H1 (cell line): Measurements from ENCODE around the gene KIAA0930. TPM values are rescaled to one million over a fixed set of nuclear protein-coding genes. Genes with fewer than 3 reads are reported as not detected.

ENCODE experiments used
- BCL11A ChIP-seq, 2 experiments: IDR thresholded peaks; one replicate each; pipeline ENCODE4 v1.6.1; 2011; ENCODE audit warnings: low read depth in 2 of 2, low read length in 2 of 2, mild to moderate bottlenecking in 2 of 2
- CTBP2 ChIP-seq: IDR thresholded peaks from 2 replicates; pipeline ENCODE4 v1.7.0; 2011; ENCODE audit warnings: borderline replicate concordance, mild to moderate bottlenecking, moderate library complexity, mixed read lengths, low read length; ENCODE audit not compliant: insufficient read depth, insufficient read length
- KDM4A ChIP-seq: IDR thresholded peaks from one replicate; pipeline ENCODE4 v1.7.1; 2012; ENCODE audit warnings: low read depth, mild to moderate bottlenecking, moderate library complexity, low read length, inconsistent platforms; ENCODE audit not compliant: severe bottlenecking
- MAFK ChIP-seq: IDR thresholded peaks from 2 replicates; pipeline ENCODE4 v1.6.1; 2012; ENCODE audit warnings: low read depth, mild to moderate bottlenecking, improper control_type of control experiment, low read length
- POLR2AphosphoS5 ChIP-seq: IDR thresholded peaks from 2 replicates; pipeline ENCODE4 v1.6.1; 2011; ENCODE audit warnings: low read depth, low read length
- SRF ChIP-seq: IDR thresholded peaks from 2 replicates; pipeline ENCODE4 v1.6.1; 2011; ENCODE audit warnings: mild to moderate bottlenecking, low read depth, low read length, moderate library complexity
- polyA plus RNA-seq, 7 experiments: library from polyadenylated mRNA; depleted of rRNA in 3 of 7; stranded (reverse) in 5 of 7; unstranded in 2 of 7; fragments of >200 nt in 5 of 7; fragments of 200-250 nt in 2 of 7; gene quantifications; 1 replicate in 5 of 7; 2 replicates in 1 of 7; 4 replicates in 1 of 7; pipeline versions ENCODE4 v1.2.1 to v1.2.3, GENCODE V29; 2011 to 2013; ENCODE audit warnings: missing spikeins in 2 of 7, mixed read lengths in 2 of 7
- total RNA-seq: library from RNA; stranded (reverse); fragmentation: NEBNext Ultra II Directional; extraction: Animal tissue kit (Norgen Biotek cat#: 25700); gene quantifications from 2 replicates; pipeline ENCODE4 v1.2.1, GENCODE V29; 2021

Gene KIAA0930
- total and polyA plus RNA-seq, 2 of the 8 experiments (the other 6 are each of a cell fraction or from before 2014, with no cell fraction given): 61.9 to 66.1 TPM

DNA sequence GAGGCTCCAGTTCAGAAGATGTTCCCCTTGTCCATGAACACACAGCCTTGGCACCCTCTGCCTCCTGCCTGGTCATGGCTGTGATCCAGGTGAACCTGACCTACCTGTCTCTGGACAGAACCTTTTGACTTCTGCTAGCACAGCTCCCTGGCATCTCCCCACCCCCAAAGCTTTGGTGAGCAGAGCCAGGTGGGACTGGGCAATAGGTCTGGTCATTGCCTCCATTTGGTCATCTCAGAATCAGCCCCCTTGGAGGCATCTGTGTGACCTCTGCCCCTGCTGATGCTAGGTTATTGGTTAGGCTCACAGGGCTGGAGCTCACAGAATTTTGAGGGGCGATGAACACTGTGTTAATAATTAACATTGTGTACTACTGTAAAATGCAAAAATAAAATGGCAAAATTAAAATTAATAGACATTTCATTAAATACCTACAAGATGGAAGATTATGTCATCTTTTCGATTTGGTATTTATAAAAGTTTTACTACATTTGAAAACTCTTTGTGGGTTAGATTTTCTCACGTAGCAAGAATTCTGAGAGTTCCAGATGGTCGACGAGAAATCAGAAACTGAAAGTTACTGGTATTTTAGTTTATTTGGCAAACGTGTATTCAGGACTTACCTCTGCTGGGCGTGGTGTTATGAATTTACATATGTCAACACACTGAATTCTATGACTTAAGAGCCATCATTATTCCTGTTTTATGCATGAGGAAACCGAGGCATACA is 8.3 kb upstream of the KIAA0930 start (continued):
- TF ChIP-seq POLR2AphosphoS5 (no peak), CTBP2 (no peak), BCL11A (IDR thresholded peaks at IDR 0.05; ENCODE audit: low read depth in 2 of 2, low read length in 2 of 2) (no peak), SRF (no peak), KDM4A (no peak), MAFK (no peak)
